Kidney epithelial cell (primary cell): ENCODE measurements around the gene TMEM132D. TPM values are rescaled to one million over a fixed set of nuclear protein-coding genes. Genes with fewer than 3 reads are reported as not detected.

ENCODE experiments used
- DNase-seq: peaks from one replicate; pipeline ENCODE4 v3.0.0-alpha.2; 2010; ENCODE audit warnings: low read depth
- H3K27me3 ChIP-seq: 2 replicates; pipeline ENCODE4 v1.6.0; 2011; ENCODE audit warnings: low read length; ENCODE audit not compliant: control insufficient read depth, insufficient read depth
- H3K36me3 ChIP-seq: 2 replicates; pipeline ENCODE4 v1.5.1; 2011; ENCODE audit warnings: low read length; ENCODE audit not compliant: control insufficient read depth, insufficient read depth
- H3K4me3 ChIP-seq: 2 replicates; pipeline ENCODE4 v1.5.1; 2011; ENCODE audit warnings: low read depth, mild to moderate bottlenecking, control low read depth, low read length
- total RNA-seq: library from RNA; depleted of rRNA; stranded (reverse); fragments of >200 nt; gene quantifications from 2 replicates; pipeline ENCODE4 v1.2.3, GENCODE V29; 2015
- TF ChIP-seq, protein P1 (sequence below): IDR thresholded peaks from 2 replicates; pipeline ENCODE4 v1.5.1; 2011; ENCODE audit warnings: mild to moderate bottlenecking, moderate library complexity, low read length, control low read depth, inconsistent platforms; ENCODE audit not compliant: insufficient read depth, poor library complexity, severe bottlenecking

Gene TMEM132D
- total RNA-seq, 1 donor from 2014 or later, result 6.4 TPM

DNA sequence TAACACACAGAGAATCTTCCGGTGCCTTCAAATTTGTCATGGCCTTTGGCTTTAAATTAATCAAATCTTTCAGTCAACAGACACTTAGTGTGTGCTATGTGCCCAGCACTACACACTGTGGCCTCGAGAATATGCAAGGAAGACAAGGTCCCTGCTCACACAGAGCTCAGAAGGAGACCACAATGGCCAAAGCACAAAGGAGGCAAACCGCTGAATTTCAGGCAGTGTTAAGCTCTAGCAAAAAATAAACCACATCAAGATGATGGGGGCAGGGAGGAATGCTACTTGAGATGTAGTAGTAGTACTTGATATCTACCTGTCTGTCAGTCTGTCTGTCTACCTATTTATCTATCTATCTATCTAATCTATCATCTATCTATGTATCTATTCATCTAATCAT, 227.9 kb downstream of the TMEM132D start:
- H3K4me3 ChIP-seq, result no peak overlapping the region
- DNase-seq, result no peak

GRCh38 chr12:129675496-129675895, 228.3 kb downstream of the TMEM132D start:
- no peaks in the 10 kb centered on the region for H3K36me3 ChIP-seq
- no peak overlapping the region for H3K4me3 ChIP-seq
- H3K27me3 ChIP-seq, result no peaks in the 10 kb centered on the region
- TF ChIP-seq, protein P1, sequence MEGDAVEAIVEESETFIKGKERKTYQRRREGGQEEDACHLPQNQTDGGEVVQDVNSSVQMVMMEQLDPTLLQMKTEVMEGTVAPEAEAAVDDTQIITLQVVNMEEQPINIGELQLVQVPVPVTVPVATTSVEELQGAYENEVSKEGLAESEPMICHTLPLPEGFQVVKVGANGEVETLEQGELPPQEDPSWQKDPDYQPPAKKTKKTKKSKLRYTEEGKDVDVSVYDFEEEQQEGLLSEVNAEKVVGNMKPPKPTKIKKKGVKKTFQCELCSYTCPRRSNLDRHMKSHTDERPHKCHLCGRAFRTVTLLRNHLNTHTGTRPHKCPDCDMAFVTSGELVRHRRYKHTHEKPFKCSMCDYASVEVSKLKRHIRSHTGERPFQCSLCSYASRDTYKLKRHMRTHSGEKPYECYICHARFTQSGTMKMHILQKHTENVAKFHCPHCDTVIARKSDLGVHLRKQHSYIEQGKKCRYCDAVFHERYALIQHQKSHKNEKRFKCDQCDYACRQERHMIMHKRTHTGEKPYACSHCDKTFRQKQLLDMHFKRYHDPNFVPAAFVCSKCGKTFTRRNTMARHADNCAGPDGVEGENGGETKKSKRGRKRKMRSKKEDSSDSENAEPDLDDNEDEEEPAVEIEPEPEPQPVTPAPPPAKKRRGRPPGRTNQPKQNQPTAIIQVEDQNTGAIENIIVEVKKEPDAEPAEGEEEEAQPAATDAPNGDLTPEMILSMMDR, result no peak
- DNase-seq, result no peak

More for the DNA sequence above, 227.9 kb downstream of the TMEM132D start:
- Histone ChIP-seq H3K27me3 (no peaks in the 10 kb centered on the region), H3K36me3 (no peaks in the 10 kb centered on the region)
- TF ChIP-seq, protein P1, result no peak

- Histone ChIP-seq H3K36me3 (no peaks in the 10 kb centered on the region), H3K4me3 (no peak overlapping the region), H3K27me3 (no peaks in the 10 kb centered on the region)
- DNase-seq, result no peak
- TF ChIP-seq, protein P1, result no peak
Observed at GRCh38 chr12:129673806-129674205, 230.0 kb downstream of the TMEM132D start.

GRCh38 chr12:129672110-129672509, 231.7 kb downstream of the TMEM132D start:
- no peak overlapping the region for H3K4me3 ChIP-seq
- H3K27me3 ChIP-seq, result no peaks in the 10 kb centered on the region
- TF ChIP-seq, protein P1, result no peak
- DNase-seq, result no peak
- no peaks in the 10 kb centered on the region for H3K36me3 ChIP-seq

- Histone ChIP-seq H3K36me3 (no peaks in the 10 kb centered on the region), H3K4me3 (no peak overlapping the region), H3K27me3 (no peaks in the 10 kb centered on the region)
- TF ChIP-seq, protein P1, result no peak
- DNase-seq, result no peak
Observed at GRCh38 chr12:129670256-129670920, 233.4 kb downstream of the TMEM132D start.

DNA sequence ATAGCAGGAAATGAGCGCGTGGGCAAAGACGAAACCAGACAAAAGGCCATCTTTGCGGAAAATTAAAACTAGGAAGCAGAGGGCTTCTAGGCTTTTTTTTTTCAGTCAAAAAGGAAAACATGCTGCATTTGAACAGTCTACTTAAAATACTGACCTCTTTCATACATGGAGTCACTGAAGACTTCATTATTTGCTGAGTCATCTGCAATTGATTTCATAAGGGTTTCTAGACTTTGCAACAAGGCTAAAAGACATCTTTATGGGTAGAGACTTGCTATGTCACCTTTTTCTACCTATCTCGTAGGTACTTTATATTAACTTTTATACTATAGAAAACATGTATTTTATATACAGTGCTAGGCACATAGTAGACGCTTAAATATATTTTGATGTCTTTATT, 238.4 kb downstream of the TMEM132D start:
- TF ChIP-seq, protein P1, result no peak
- H3K27me3 ChIP-seq, result no peaks in the 10 kb centered on the region
- no peak for DNase-seq
- no peak overlapping the region for H3K4me3 ChIP-seq
- no peaks in the 10 kb centered on the region for H3K36me3 ChIP-seq
